Superior temporal gyrus (tissue), 1 donor: ENCODE results near the gene GHITM.
A peak's percentile ranks its signal among the peaks of the same experiment; 100 is the strongest.
"Not testable (repeated sequence)": the region's sequence is repeated elsewhere in the genome, so short reads cannot be mapped to it uniquely, and the experiment has no call there.

Experiments
- DNase-seq: peaks from one replicate; pipeline ENCODE4 v3.0.0-alpha.2; 2016; ENCODE audit errors: extremely low spot score

Gene GHITM

DNA sequence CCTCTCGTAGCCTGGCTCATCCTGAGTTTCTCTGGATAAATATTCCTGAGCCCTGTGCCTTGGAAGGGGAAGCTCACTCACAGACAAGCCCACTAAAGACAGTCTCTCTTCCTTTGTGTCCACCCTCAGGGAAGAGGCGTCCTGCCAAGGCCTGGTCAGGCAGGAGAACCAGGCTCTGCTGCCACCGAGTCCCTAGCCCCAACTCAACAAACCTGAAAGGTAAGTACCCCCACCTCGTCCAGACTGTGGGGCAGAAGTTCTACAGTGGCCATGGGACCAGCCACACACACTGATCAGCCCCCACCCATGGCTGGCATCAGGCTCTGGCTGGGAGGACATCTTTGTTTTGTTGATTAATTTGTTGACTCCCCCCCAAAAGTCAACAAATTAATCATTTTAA is 37.0 kb downstream of the GHITM start:
- no peak for DNase-seq

DNA sequence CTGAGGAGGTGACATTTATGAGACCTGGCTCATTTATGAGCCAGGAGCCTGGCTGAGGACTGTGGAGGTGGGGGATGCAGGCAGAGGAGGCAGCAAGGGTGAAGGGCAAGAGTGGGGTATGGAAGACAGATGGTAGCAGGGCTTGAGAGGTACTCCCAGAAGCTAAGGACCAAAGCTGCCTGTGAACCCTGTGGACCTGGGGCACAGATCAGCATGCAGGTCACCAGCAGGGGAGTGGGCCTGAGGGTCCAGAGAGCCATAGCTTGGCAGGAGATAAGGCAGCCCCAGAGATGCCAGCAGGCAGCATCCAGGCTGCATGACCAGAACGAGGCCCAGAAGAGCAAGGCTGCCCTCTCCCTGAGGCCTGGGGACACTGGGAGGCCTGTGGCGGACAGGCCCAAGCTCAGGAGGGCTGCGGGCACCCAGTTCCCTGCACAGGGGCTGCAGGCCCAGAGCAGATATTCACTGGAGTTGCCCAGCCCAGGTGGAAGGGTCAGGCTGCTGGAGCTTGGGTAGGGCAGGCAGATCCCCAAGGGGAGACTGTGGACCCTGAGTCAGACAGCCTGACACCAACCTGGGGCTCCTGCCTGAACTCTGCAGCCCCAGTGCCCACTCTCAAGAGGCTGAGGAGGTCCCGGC is 37.6 kb downstream of the GHITM start:
- DNase-seq = no peak

DNA sequence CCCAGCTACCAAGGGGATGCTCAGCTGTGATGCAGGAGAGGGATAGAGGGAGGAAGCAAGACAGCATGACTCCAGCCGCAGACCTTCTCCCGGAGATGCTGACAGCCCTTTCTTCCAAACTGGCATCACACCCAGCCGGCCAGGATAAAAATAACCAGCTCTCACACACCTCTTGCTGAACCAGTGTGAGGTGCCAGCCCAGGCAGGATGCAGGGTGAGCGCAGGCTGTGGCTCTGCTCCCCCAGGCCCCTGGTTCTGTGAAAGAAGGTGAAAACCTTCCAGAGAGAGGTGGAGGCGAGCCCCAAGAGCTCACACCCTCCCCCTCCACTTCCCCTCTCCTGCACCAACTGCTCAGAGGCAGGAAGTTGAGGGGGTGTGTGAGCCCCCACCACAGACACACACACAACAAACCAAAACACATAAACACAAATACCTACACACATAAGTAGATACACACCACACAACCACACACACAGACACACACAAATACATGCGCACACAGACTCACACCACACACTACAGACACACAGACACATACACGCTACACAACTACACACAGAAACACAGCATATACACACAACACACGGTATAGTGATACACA is 38.3 kb downstream of the GHITM start:
- peak; percentile 26 for DNase-seq

DNA sequence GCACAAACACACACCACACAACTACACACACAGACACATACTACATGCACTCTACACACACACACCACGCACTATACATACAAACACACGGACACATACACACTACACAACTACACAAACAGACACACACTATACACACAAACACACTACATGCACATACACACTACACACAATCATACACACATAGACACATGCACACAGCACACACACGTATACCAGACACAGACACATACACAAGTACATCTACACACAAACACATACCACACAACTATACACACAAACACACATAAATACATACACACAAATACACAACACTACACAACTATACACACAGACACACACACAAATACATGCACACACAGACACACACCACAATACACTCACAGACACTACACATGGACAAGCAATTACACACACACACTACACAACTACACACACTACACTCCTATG is 38.9 kb downstream of the GHITM start:
- no peak for DNase-seq

DNA sequence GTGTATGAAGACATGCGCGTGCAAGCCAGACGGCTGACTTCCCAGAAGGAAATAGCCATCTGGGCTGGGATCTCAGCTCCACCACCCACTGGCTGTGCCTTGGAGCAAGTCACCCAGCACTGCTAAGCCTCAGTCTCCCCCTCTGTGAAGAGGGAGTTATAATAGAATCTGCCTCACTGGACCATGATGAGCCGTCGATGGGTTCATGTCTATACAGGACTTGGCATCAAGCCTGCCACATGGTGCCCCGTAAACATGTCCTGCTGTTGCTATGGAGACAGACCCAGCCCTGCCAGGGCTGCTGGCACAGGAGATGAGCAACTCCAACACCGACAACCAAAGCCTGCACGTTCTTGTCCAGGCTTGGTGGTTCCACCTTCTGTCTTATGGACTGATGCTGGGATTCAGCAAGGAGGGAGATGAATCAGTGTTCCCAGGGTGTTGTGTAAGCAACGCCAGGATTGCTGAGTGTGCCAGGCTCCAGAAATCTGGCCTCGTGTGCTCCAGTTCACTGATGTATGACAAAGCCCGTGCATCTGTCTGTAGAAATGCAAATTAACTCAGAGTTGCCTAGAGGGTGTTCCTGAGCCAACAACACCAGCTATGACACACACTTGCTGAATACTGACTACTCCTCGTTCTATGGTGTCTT is 39.9 kb downstream of the GHITM start:
- peak; percentile 76 for DNase-seq

DNA sequence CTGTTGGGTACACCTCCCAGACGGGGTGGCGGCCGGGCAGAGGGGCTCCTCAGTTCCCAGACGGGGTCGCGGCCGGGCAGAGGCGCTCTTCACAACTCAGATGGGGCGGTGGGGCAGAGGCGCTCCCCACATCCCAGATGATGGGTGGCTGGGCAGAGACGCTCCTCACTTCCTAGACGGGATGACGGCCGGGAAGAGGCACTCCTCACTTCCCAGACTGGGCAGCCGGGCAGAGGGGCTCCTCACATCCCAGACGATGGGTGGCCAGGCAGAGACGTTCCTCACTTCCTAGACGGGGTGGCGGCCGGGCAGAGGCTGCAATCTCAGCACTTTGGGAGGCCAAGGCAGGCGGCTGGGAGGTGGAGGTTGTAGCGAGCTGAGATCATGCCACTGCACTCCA is 41.1 kb downstream of the GHITM start:
- DNase-seq = not testable (repeated sequence)

DNA sequence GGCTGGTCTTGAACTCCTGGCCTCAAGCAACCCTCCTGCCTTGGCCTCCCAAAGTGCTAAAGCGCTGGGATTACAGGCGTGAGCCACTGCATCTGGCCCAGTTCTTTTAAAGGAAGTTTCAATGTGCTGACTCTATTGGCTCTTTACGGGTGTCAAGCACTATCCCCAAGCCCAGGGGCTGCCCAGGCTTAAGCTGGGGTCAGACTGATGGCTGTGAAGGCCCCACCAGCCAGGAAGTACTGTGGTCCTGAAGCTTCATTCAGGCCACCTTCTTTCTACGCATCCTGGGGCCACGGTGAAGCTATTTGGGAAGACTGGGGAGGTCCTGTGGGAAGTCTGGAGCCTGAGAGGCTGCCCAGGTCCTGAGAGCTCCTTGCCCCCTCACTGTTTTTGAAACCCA is 42.3 kb downstream of the GHITM start:
- no peak for DNase-seq

DNA sequence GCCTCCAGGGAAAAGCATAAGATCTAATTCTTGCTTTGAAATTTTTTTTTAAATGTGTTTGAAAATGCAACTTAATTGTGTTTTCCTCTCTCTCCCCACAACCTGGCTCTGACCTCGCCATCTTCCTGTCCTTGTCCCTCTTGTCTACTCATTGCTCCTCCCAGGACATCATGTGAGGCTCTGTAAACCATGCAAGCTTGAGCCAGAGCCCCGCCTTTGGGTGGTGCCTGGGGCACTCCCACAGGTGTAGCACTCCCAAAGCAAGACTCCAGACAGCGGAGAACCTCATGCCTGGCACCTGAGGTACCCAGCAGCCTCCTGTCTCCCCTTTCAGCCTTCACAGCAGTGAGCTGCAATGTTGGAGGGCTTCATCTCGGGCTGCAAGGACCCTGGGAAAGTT is 45.2 kb downstream of the GHITM start:
- no peak for DNase-seq

DNA sequence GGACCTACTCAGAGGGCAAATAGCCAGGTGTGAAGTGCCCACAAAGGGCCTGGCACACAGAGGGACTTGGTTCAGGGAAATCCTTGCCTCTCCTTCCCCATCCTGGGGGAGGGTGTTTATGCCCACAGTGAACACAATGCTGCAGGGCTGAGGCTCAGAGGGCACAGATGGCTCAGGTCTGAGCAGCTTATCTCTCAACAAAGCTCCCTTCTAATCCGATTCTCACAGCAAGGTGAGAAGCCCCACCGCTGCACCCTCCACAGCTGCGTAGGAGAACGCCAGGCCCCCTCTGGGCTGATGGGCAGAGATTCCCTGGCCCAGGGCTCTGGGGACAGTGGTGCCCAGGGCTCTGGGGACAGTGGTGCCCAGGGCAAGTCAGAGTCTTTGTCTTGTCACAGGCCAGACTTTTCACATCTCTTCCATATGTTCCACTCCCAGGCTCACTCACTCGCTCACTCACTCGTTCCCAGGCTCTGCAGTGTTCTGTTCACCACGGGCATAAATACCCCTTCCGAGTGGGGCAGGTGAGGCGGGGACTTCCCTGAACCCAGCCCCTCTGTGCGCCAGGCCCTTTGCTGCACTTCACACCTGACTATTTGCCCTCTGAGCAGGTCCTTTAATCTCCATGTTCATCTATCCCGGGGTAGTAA is 46.3 kb downstream of the GHITM start:
- DNase-seq = no peak

DNA sequence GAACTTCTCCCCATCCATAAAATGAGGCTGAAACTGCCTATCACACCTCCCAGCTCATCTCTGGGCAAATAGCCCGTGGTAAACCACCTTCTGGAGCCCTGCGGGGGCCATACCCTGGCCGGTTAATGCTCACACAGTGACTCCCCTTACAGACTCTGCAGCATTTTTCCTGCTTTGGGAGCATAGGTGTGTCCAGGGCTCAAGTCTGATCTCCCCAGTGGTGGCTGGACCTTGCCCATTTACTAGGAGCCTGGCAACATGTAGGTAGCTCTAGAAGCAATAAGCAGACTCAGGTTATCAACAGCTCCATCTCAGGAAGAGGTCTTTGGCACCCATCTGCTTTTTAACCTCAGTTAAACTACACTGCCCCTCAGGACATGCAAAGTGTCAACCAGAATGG is 49.5 kb downstream of the GHITM start:
- DNase-seq = no peak

DNA sequence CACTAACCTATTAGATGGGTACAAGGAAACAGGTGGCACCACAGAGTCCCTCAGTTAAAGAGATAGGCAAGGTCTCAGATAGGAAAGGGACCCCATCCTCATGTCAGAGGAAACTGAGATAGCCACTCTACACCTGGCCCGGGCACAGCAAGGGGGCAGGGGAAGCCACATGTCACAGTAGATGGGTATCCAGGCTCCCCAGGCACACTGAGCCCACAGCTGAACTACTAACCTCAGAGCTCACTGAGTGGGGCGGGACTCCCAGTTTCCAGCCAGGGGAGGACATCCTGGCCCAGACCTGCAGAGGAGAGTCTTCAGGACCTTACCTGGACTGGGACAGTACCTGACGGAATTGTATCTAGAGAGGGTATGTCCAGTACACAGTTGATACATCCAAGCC is 51.3 kb downstream of the GHITM start:
- no peak for DNase-seq

DNA sequence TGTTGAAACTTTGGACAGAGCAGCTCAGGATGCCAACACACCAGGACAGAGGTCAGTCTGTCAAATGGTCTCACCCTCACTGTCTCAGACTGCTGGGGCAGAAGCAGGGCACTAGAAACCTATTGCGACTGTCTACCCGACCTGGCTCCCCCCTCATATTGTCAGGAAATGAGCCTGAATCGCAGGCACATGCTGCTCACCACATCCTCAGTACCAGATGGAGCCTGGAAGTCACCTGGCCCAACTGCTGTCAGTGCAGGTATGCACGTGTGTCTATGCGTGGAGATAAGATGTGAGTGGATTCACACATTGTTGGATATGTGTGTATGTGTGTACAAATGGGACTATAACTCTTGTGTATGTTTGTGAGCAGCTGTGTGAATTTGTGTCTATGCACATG is 51.8 kb downstream of the GHITM start:
- no peak for DNase-seq

DNA sequence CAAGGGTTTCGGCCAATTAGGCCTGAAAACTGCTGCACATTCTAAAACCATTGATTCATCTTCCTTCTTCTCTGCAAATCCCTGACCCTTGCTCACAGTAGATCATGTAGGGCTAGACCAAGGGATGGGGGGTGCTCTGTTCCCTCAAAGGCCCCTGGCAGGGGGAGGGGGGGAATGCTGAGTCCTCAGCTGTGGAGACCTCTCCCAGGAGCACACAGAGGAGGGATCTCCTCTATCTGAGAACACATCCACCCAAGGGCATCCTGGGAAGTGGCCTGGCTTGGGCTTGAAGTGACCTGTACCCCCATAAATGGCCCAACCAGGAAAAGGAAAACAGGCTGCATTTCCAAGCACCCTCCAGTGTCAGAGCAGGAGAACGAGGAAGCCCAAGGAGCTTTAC is 54.0 kb downstream of the GHITM start:
- no peak for DNase-seq

DNA sequence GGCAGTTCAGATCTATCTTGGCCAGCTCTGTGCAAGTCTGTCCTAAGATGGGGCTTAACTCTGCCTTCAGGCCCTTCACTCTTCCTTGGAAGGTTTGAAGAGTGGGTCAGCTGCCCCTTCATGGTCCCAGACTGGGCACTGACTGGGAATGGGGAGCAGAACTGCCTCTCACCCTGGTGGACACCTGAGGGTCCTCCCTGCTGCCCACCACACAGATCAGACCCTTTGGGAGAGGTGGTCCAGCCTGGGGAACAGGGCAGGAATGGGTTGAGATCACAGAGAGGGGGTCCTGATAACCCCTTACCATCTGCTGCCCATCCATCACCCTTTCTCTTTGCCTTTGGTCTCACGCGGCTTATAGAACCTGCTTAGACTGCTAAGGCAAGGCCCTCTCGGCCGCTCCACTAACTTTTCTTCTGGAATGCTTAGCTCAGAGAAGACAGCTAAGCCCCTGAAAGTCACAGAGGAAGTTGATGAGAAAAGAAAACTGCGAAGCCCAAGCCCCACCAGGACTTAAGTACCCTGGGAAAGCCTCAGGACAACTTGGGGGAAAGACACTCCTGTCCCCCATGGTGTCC is 54.6 kb downstream of the GHITM start:
- no peak for DNase-seq

DNA sequence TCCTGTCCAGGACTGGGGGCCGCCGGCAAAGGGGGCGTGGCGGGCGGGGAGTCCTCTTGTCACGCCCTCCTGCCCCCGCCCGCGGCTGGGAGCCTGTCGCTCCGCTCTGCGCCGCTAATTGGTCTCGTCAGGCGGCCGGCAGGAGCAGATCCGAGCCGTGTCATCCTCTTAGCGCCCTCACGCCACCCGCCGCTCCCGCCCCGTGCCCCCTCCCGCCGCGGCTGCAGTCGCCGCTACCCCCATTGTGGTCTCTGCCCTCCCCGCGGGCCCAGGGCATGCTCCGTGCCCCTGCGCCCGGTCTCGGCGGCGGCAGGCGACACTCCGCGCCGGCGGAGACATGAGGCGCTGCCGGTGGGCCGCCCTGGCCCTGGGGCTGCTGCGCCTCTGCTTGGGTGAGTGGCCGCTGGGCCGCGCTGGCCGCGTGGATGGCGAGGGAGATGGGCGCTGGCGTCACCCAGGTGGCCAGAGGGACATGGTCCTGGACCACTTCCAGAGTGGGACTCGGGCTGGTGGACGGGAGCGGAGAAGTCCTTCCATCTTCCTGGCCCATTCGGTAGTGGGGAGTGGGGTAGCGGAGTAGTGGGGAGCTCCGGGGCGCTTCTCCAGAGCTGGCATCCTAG is 55.2 kb downstream of the GHITM start, which contains the start of gene CDHR1:
TSS of gene CDHR1 (plus strand) at position 114 of the 620 bp plus-strand sequence. CDS start at position 338, 224 bp downstream.
- no peak for DNase-seq

DNA sequence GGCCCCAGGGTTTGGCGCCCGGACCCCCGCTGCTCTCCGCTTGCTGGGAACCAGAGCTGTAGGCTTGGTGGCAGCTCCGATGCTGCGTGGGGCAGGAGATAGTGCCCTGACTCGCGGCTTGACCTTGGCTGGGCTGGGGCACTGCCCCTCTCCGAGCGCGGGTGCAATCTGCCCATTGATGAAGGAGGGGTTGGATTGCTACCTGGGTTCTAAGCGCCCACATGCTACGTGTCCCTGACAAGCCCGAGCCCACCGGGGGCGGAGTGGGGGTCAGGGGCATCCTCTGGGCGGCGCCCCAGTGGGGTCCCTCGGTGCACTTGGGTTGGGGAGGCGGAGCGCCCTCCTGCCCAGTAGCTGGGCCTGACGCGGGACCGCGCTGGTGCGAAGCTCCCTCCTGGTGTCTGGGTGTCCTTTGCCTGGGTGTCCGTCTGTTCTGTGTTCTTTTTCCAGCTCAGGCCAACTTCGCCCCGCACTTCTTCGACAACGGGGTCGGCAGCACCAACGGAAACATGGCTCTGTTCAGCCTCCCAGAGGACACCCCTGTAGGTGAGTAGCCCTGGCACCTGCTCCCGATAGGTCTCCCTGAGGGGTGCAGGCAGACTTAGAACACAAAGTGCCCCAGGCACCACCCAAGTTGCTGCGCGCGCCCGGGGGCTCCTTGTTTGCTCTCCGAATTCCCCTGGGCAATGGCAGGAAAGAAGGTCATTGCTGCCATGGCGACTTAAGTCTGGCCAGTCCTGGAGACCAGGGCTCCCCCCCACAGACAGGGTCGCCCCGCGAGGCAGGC is 55.9 kb downstream of the GHITM start:
- no peak for DNase-seq

DNA sequence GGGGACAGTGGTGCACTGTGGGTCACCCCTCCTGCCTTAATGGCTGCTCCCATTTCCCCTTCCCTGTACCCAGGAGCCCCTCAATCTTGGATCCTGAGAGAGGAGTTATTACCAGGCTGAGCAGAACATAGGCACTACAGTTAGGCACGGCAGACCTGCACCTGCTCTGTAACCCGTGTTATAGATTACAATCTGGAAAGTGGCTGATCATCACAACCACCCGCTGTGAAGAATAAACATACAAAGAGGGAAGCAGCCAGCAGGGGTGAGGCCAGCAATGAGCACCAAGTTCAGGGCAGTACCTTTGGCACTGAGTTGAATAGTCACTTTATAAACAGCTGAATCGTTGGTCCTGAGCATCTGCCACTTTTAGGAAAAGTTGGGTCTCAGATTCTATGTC is 56.8 kb downstream of the GHITM start:
- DNase-seq = no peak

DNA sequence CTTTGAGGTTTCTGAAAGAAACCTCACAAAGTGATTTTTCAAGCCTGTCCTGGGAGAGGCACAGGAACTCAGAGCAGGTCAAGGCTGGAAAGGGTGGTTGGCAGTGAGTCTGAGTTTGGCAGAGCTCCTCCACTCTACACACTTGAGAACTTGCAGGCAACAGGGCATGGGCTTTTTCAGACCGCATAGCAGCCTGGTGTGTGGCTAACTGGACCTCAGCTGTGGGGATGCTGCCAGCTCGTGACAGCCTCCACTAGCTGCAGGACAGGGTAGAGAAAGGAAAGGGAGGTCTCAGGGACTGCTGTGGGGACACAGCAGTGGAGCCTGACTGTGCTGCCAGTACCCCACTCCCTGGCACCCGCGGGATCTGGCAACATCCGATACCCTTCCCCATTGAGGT is 57.6 kb downstream of the GHITM start:
- no peak for DNase-seq

DNA sequence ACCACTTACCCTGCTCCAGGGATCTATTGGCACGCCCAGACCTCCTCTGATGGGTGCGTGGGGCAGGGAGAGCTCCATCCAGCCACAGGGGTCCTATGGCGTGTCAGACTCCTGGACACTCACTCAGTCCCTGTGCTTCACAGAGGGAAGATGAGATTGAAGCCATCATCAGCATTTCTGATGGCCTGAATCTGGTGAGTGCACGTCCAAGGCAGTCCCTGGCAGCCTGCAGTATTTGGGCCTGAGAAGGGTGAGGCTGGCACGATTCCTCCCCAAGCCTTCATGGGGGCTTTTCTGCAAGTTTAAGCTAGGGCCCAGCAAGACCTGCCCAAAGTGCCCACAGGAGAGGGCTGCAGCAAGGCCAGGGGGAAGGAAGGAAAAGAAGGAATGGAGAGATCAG is 58.3 kb downstream of the GHITM start:
- no peak for DNase-seq

DNA sequence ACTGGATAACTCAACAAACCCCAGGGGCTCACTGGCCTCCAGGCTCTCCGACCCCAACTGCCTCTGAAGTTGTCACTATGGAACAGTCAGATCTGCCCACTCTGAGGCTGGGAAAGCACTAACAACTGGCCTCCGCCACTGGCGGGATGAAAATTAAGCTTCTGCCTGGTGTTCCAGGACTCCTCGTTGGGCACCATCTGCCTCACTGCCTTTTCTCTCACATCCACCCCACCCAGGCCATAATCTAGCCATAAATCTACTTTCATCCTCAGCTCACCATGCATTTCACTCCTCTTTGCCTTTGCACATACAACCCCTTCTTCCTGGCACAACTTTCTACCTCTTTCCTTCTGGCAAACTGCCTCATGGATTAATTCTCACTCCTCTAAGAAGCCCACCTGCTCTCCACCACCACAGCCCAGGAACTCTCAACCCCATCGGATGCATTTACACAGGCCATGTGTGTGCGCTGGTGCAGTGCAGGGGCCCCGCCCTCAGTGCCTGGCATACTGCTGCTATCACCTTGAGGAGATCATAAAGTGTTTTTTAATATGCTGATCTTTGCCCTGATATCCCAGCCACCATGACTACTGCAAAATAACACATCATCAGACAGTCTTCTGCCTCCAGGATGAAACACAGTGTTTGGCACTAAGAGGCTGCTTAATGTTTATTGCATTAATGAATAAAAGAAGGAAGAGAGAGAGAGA is 59.1 kb downstream of the GHITM start:
- DNase-seq = no peak
